Body of pancreas (tissue), 4 donors: Measurements from ENCODE around the gene PLOD1.

ENCODE experiments used
- POLR2A ChIP-seq, 3 donors: fragments of 450-650 bp; IDR thresholded peaks; one replicate each; pipeline ENCODE4 v1.6.1; 2016; ENCODE audit warnings: antibody characterized with exemption in 3 of 3, mild to moderate bottlenecking in 2 of 3
- TF ChIP-seq, protein P1 (sequence below), 7 experiments: fragments of 450-650 bp in 4 of 7; fragments of 200-600 bp in 3 of 7; sonication (generic) in 3 of 7; IDR thresholded peaks; one replicate each; pipeline ENCODE4 v1.5.1; 2016 to 2019; ENCODE audit warnings: antibody characterized with exemption in 7 of 7

DNA sequence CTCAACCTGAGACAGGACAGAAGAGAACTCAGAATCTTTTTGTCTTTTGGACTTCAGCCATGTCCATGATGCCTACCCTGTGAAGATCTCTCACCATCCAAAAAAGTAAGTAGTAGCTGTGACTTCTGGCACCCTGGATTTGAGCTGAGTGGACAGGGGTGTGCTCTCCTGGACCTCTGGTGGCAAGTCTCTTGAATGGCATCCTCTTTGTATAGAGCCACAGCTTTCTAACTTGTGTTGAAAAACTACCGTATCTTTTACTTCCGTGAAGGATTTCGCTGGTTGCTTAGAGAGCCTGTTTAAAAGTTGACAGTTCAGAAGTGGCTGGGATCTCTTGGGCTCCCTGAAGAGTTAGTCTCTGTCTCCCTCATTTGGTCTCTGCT, 47.5 kb downstream of the PLOD1 start:
- TF ChIP-seq, protein P1, sequence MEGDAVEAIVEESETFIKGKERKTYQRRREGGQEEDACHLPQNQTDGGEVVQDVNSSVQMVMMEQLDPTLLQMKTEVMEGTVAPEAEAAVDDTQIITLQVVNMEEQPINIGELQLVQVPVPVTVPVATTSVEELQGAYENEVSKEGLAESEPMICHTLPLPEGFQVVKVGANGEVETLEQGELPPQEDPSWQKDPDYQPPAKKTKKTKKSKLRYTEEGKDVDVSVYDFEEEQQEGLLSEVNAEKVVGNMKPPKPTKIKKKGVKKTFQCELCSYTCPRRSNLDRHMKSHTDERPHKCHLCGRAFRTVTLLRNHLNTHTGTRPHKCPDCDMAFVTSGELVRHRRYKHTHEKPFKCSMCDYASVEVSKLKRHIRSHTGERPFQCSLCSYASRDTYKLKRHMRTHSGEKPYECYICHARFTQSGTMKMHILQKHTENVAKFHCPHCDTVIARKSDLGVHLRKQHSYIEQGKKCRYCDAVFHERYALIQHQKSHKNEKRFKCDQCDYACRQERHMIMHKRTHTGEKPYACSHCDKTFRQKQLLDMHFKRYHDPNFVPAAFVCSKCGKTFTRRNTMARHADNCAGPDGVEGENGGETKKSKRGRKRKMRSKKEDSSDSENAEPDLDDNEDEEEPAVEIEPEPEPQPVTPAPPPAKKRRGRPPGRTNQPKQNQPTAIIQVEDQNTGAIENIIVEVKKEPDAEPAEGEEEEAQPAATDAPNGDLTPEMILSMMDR (IDR thresholded peaks at IDR 0.05): peak in 3 of 7 experiments; percentile 16 to 44 (median 21)
- TF ChIP-seq POLR2A (IDR thresholded peaks at IDR 0.05): no peak
